Middle frontal gyrus (tissue), 1 donor: ENCODE results near the gene CPO.
A peak's percentile ranks its signal among the peaks of the same experiment; 100 is the strongest.
"Not testable (repeated sequence)": the region's sequence is repeated elsewhere in the genome, so short reads cannot be mapped to it uniquely, and the experiment has no call there.

Source experiments
- DNase-seq: peaks from one replicate; pipeline ENCODE4 v3.0.0-alpha.2; 2015; ENCODE audit warnings: low spot score; ENCODE audit errors: extremely low spot score

Gene CPO, protein sequence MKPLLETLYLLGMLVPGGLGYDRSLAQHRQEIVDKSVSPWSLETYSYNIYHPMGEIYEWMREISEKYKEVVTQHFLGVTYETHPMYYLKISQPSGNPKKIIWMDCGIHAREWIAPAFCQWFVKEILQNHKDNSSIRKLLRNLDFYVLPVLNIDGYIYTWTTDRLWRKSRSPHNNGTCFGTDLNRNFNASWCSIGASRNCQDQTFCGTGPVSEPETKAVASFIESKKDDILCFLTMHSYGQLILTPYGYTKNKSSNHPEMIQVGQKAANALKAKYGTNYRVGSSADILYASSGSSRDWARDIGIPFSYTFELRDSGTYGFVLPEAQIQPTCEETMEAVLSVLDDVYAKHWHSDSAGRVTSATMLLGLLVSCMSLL

DNA sequence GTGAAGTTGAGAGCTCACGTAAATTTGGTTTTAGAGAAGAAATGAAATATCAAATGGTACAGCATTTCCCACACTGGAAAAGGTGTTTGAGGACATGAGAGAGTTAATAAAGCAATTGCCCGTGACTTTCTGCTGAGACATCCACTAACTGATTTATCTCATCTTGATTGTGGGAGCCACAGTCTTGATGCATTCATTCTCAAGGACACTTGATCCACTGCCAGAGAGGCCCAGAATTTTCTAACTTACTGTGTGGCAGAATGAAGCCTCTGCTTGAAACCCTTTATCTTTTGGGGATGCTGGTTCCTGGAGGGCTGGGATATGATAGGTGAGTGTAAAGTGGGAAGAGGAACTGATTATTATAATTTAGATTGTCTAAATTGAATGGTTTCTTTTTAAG is at the start of gene CPO:
CPO (plus strand) TSS at position 179 of the 400 bp plus-strand sequence; CDS start at position 261, 82 bp downstream.
- DNase-seq = no peak

DNA sequence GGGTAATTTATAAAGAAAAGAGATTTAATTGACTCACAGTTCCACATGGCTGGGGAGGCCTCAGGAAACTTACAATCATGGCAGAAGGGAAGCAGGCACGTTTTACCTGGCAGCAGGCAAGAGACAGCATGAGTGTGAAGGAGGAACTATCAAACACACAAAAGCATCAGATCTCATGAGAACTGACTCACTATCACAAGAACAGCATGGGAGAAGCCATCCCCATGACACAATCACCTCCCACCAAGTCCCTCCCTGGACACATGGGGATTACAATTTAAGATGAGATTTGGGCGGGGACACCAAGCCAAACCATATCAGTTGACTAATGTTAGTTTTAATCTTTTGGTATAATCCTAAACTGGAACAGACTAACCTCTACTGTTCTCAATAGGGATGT is 49.1 kb upstream of the CPO start:
- no peak for DNase-seq

DNA sequence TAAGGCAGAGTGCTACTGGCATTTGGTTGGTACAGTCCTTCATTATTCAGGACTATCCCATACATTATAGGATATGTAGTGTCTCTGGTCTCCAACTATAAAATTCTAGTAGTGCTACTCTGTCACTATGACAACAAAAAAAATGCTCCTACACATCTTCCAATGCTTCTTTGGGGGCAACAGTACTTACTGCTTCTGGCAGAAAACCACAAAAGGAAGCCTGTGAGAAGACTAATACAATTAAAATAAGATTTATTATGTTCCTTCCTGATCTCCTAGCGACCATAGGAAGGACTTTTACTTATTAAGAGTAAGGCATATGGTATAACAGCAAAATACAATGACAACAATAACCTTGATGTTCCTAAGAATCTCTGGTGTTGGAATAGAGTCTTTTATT is 48.4 kb upstream of the CPO start:
- no peak for DNase-seq

DNA sequence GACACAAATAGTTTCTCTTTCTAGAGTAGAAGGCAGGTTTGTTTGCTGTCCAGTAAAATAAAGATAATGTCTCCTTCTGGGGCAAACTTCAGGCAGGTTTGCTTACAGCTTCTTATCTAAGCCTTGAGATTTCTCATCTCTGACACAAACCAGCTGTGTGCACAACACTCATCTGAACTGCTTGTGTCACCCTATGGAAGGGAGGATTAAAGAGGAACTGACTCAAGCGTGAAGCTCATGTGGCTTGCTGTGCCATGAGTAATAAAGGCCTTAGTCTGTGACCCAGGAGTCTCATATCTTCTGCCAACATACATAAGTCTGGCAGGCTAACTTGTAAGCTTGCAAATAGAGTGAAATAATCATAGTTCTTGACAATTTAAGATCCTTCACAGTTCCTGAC is 24.2 kb upstream of the CPO start:
- DNase-seq = no peak

DNA sequence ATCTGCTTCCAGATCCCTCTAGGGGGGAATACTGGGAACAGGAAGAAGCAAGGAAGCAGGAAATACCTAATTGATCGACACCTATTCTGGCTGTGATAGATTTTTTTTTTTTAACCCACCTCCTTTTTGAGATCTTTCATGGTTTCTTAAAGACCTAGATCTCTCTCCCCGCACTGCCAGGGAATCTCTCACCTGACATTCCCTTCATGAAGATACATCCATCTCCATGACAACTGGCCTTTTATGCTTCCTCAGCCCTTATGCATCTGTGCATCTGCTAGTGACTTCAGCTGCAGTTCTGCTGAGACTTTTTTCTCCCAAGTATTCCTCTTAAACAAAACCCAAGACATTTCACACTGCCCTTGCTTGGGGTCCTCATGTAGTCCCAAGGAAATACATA is 21.1 kb upstream of the CPO start:
- DNase-seq = no peak

DNA sequence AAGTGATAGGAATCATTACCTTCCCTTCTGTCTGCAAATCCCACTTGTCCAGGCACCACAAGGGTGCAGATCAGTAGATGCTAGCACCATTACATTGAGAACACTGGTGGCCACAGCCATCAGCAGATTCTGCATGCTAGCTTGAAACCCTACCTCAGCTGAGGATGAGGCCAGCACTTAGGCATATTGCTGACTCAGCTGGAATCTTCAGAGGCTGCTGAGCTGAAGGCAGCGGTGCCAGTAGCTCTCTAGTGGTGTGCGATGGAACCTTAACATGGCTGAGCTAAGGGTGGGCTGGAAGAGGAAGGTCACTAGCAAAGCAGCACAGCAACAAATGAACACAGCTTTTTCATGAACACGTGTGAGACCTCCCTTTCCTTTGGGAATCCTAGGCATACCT is 19.0 kb upstream of the CPO start:
- DNase-seq = no peak

DNA sequence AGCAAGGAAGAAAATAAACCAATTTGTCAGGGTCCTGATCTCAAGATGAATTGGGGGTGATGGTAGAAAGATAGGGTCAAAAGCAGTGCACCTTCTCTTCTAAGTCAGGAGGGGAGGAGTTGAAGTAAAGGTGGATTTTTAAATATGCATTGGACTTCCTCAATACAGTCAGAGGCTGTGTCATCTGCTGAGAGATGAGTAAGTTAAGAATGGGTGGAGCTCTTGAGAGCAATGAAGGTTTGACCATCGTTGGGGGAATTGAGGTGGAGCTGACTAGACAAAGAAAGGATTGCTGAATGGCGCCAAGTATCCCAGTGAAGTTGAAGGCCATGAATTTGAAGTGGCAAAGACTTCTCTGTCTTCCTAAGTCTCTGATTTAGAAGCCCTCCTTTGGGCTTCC is 18.4 kb upstream of the CPO start:
- DNase-seq = no peak

DNA sequence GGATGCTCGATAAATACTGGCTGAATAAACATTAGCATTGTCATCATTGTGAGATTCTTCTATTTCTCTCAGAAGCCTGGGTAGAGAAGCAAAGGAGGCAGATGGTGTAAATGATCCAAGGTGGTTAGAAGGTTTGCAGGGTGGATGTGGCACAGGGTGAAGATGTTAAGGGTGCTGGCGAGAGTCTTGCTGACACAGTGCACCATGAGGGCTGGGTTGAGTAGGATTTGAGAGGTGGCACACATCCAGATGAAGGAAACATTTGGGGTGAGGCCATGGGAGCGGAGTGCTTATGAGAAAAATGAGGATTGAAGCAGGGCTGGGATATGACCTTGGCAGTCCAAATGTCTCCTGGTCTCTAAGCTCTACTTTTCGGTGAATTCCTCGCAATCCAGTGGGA is 17.8 kb upstream of the CPO start:
- DNase-seq = no peak

DNA sequence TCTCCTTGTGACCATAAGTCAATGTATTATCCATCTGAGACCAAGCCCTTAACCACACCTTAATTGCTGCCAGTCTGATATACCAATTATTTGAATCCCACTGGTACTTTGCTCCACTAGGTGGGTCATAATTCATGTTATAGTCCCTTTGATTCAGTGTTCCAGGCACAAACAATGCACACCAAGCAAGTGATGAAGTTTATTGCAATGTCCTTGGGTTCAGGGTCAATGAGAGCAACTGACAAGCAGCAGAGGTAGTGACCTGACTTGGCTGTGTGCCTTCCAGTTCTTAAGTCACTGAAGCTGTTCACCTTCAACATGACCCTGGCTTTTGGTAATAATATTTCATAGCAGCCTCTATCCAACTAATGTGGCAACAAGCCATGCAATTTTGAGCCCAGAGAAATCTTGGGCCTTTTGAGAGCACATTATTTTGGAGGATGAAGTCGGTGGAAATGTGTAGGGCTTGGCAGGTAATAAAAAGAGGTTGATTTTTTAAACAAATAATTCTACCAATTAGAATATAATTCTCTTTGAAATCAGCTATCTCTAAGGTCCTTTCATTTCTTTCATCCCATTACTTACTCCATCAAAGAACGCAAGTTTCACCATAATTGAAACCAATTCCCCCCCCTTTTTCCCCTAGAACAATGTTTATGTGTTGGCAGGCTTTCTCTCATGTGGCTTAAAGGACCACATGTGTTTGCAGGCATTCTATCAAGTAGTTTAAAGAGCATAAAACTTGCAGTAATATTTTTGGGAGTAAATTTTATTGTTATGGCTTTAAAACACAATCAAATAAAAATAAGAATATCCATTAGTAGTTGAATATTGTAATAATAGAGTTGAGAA is 3.1 kb upstream of the CPO start:
- DNase-seq = no peak

DNA sequence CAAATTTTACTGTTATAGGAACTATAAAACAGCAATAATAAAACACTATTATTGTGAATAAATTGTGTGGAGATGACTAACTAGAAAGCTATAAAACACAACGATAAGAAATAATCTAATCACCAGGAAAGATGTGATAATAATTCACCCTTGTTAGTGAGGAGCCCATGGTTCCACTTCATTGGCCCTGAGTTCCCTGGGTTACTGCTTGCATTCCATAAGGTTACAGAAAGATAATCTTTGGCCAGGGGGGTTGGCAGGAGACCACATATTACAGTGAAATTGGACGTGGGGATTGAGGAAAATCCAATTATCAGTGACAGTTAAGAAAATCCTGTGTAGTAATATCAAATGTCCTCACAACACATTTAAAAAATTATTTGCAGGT is 2.5 kb upstream of the CPO start:
- no peak for DNase-seq

DNA sequence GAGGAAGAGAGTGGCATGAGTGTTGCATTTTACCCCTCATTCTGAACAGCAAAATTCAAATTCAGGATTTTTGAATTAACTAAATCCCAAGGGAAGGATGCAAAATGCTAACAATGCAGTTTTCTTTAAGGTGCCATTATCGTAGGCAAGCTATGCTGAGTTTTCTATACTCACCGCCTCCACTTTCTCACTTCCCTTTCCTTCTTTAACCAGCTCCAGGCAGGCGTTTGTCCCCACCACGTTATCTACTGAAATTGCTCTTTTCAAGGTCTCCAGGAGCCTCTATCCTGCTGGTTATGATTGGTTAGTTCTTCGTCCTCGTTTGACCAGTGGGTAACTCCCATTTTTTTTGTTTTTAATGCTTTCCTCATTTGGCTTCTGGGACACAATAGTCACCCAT is 1.8 kb upstream of the CPO start:
- DNase-seq = no peak

DNA sequence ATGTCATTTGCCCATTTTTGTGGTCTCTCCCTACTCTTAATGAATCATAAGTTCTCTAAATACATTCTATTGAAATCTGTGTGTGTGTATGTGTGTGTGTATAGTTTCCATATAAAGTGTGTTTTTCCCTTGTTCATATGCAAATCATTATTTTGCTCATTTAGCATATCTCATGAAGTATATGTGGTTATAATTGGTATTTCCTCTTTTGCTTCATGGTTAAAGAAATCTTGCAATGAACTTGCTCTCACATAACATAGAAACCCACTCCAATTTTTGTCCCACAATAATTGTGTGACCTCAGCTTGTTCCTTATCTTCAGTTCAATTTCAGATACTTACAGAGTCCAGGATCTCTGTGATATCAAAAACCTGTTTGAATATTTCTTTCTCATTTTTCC is 1.2 kb downstream of the CPO start:
- no peak for DNase-seq

DNA sequence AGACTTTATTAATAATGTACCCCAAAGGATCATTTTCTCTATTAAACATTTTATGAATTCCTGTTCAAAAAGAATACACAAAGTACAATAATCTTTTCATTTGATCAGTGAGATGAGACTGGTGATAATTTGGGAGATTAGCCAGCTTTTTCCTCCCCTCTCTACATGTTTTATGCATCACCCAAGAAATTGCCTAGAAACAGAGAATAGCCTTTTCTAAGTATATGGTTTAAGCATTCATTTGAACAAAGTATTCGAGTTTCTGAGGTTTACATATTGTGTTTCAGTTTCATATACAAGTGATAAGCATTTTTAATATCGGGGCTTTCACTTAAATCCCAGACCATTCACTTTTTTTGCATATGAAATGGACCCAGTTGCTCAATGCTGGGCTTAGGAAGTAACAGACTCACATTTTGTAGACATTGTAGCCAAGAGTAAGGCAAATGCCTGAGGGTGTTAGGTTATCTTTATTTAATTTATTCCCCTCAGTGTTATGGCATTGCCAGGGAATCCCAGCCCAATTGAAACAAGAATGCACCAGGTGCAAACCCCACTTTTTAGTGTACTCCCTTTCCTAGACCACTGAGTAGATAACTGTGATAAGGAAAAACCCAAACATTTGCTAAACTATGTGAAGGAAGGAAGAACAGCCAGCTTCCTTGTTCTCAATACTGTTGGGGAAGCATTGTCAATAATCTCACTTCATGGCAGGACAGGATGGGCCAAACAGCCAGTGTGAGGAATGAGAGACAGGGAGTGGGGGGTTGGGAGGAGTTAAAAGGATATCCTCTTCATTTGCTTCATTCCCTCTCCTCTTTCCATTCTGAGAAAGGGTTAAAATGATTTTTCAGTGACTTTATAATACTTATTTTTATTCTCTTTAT is 3.5 kb downstream of the CPO start:
- no peak for DNase-seq

DNA sequence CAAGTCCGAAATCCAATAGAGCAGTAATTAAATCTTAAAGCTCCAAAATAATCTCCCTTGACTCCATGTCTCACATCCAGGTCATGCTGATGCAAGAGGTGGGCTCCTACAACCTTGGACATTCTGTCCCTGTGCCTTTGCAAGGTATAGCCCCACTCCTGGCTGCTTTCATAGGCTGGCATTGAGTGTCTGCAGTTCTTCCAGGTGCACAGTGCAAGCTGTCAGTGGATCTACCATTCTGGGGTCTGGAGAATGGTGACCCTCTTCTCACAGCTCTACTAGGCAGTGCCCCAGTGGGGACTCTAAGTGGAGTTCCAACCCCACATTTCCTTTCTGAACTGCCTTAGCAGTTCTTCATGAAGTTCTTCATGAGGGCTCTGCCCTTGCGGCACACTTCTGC is 14.1 kb downstream of the CPO start:
- DNase-seq = not testable (repeated sequence)

DNA sequence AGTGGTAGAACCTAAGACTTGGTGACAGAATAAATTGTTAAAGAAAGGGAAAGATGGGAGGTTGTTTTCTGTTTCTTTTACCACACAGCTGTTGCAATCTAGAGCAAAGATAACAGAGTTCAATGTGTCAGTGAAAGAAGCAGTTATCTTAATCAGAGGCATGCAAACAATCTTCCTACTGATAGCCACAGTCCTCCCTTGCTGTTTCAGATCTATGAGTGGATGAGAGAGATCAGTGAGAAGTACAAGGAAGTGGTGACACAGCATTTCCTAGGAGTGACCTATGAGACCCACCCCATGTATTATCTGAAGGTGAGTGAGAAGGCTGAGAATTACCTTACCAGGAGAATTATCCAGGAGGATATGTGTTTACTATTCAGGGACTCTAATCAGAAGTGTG is 15.9 kb downstream of the CPO start:
- no peak for DNase-seq

DNA sequence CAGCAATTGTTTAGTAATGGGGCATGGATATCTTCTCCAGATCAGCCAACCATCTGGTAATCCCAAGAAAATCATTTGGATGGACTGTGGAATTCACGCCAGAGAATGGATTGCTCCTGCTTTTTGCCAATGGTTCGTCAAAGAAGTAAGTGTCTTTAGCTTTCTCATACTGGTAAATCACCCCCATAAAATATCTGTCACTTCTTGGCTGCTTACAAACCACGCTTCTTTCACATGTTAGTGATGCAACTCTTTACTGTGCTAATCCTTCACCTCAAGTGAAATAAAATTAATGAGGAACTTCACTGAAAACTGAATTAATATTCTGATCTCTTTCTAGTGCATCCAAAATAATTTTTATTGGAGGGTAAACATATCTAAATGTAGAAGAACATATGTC is 18.9 kb downstream of the CPO start:
- DNase-seq = no peak

DNA sequence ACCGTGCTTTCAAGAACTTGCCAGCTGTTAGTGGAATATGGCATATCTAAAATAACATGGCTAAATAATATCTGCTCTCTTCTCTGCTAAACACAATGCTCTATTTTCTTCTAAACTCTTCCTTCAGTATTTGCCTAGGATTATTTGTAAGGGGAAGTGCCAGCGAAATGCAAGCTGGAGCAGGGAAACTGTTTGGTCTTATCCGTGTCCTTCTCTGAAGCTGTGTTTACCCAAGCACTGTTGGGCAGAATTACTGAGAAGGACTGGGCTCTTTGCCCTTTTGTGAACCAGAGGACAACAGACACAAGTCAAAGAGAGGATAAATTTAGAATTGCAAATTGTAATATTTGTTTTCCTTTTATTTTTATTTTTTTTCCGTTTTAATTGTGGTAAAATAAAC is 23.6 kb downstream of the CPO start:
- no peak for DNase-seq

DNA sequence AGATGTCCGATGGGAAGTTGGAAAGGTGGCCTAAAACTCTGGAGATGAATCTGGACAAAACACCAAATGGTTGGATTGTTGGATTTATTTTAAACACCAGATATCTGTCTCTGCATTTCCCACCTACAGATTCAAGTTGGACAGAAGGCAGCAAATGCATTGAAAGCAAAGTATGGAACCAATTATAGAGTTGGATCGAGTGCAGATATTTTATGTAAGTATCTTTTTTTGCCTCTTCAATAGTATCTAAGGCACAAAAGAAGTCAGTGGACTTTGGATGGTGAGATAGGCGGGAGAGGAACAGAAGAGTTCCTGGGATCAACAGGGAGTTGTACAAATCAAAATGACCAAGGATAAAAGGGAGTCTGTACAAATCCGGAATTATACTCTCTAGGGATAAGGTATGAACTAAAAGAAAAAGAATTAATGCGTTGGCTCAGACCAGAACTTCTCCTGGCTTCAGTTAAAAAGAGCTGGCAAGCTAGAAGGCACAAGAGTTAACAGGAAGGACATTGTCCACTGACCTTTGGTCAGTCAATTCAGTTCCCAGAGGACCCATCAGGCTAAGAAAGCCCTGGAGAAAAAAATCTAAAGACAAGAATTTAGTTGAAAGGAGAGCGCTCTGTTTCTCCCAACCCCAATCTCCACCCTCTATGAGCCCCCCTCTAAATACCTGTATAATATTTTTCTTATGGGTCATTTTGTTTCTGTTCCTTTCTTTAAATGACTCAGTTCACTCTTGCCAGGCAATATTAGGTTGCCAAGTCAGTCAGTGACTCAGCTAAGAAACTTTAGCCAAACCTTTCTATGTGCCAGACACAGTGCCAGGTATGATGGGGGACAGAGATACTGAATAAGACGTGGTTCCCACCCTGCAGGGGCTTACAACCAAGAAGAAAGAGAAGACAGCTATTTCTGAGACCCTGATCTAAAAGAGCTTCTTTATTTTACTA is 29.1 kb downstream of the CPO start:
- DNase-seq = peak; percentile 30

DNA sequence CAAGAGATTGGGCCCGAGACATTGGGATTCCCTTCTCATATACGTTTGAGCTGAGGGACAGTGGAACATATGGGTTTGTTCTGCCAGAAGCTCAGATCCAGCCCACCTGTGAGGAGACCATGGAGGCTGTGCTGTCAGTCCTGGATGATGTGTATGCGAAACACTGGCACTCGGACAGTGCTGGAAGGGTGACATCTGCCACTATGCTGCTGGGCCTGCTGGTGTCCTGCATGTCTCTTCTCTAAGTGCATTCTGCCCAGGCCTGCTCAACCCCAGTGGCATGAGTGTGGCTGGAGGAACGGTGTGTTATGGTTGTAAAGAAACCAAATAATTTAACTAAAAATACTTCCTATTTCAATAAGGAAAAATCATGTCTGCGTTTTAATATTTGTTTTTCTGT is 29.9 kb downstream of the CPO start:
- no peak for DNase-seq

DNA sequence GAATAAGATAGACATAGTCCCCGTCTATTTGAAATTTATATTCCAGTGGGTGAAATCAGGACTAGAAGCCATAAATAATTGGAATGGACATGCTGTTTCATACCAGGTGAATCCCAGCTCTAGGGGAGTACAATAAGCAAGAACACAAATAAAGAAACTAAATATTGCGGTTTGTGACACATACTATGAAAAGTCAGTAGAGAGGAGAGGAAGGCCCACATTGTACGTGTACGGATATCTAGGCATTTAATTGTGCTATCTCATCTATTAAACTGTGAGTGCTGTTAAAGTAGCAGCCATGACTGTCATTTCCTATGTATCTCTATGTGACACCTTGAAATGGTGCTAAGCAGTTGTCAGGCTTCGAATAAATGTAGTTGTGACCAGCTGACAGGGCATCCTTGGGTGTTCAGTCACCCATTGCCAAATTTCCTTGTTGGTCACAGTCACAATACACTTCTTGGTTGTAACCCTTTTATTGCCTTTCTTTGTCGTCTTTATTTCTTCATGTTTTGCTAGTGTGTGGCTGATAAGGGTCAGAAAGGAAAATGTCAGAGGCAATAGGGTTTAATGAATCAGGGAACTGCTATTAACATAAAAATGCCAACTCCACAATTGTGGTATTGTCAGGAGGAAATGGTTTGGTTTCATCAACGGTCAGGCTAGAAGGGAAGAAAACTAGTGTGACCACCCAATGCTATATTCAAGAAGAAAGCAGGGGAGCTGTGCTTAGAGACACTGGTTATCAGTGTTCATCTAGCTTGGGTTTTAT is 31.5 kb downstream of the CPO start:
- DNase-seq = no peak
